ENCODE results near the gene LMNA.

DNA sequence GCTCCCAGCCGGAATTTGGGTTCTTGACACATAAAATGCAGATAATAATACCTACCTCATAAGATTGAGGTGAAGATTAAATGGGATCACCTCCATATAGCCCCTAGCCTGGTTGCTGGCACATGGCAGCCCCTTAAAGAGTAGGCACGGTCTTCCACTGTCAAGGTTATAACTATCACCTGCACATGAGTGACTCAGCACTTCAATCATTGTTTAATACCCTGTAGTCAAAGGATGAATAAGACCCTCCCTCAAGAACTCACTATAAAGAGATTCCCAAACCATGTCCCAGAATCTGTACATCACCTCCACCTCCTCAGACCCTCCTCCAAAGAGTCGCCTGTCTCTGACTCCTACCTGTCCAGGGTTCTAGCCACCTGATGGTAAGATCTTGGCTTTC lies 6.5 kb upstream of the LMNA start:
- TF ChIP-seq, protein P1, sequence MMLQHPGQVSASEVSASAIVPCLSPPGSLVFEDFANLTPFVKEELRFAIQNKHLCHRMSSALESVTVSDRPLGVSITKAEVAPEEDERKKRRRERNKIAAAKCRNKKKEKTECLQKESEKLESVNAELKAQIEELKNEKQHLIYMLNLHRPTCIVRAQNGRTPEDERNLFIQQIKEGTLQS (IDR thresholded peaks at IDR 0.05) = no peak
- TF ChIP-seq, protein P2, sequence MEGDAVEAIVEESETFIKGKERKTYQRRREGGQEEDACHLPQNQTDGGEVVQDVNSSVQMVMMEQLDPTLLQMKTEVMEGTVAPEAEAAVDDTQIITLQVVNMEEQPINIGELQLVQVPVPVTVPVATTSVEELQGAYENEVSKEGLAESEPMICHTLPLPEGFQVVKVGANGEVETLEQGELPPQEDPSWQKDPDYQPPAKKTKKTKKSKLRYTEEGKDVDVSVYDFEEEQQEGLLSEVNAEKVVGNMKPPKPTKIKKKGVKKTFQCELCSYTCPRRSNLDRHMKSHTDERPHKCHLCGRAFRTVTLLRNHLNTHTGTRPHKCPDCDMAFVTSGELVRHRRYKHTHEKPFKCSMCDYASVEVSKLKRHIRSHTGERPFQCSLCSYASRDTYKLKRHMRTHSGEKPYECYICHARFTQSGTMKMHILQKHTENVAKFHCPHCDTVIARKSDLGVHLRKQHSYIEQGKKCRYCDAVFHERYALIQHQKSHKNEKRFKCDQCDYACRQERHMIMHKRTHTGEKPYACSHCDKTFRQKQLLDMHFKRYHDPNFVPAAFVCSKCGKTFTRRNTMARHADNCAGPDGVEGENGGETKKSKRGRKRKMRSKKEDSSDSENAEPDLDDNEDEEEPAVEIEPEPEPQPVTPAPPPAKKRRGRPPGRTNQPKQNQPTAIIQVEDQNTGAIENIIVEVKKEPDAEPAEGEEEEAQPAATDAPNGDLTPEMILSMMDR (IDR thresholded peaks at IDR 0.05; ENCODE audit: low read depth, low read length, missing input control) = no peak
- TF ChIP-seq, protein P3, sequence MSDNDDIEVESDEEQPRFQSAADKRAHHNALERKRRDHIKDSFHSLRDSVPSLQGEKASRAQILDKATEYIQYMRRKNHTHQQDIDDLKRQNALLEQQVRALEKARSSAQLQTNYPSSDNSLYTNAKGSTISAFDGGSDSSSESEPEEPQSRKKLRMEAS (IDR thresholded peaks at IDR 0.05) = no peak
- no peak for TF ChIP-seq SP1 (IDR thresholded peaks at IDR 0.05)
- TF ChIP-seq, protein P4, sequence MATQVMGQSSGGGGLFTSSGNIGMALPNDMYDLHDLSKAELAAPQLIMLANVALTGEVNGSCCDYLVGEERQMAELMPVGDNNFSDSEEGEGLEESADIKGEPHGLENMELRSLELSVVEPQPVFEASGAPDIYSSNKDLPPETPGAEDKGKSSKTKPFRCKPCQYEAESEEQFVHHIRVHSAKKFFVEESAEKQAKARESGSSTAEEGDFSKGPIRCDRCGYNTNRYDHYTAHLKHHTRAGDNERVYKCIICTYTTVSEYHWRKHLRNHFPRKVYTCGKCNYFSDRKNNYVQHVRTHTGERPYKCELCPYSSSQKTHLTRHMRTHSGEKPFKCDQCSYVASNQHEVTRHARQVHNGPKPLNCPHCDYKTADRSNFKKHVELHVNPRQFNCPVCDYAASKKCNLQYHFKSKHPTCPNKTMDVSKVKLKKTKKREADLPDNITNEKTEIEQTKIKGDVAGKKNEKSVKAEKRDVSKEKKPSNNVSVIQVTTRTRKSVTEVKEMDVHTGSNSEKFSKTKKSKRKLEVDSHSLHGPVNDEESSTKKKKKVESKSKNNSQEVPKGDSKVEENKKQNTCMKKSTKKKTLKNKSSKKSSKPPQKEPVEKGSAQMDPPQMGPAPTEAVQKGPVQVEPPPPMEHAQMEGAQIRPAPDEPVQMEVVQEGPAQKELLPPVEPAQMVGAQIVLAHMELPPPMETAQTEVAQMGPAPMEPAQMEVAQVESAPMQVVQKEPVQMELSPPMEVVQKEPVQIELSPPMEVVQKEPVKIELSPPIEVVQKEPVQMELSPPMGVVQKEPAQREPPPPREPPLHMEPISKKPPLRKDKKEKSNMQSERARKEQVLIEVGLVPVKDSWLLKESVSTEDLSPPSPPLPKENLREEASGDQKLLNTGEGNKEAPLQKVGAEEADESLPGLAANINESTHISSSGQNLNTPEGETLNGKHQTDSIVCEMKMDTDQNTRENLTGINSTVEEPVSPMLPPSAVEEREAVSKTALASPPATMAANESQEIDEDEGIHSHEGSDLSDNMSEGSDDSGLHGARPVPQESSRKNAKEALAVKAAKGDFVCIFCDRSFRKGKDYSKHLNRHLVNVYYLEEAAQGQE (IDR thresholded peaks at IDR 0.05) = no peak

All from liver (tissue), 3 donors.